Epithelial cell of umbilical artery (primary cell): Measurements from ENCODE around the gene RASL10B. TPM values are rescaled to one million over a fixed set of nuclear protein-coding genes. Genes with fewer than 3 reads are reported as not detected.

Experiments
- total RNA-seq: library from RNA; depleted of rRNA; stranded (reverse); fragments of >200 nt; gene quantifications from 2 replicates; pipeline ENCODE4 v1.2.3, GENCODE V29; 2014

The RASL10B gene
- total RNA-seq = 0.15 and 0.32 TPM in 2 replicates

DNA sequence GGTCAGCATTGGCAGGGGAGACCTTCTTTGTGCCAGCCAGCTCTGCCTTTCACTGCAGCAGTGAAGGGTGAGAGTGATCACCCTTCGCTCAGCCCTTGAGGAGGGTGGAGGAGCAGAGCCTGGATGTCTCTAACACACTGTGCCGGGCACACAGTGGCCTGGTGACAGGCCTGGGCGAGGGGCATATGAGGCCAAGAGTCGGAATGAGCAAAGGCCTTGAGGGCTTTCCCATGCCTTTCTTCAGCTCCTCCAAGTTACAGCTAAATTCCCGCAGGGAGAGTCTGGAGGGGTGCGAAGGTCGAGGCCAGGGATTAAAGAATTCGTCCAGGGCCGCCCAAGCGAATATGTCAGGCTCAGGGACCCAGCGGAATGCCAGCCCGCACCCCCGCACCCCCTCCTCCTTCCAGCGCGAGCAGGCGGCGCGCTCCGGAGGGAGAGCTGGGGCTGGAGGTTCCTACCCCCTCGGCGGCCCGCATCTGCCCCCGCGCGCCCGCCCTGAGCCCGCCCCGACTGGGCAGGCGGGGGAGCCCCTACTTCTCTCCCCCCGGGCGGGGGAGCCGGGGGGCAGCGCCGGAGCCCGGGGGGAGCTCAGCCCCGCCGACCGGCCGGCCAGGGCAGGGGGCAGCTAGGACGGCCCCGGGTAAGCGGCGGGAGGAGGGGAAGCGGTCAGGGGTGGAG is at the start of gene RASL10B:
Gene RASL10B (plus strand): TSS at position 401 of the 678 bp plus-strand sequence. CDS start 3,546 bp downstream, outside the sequence.

DNA sequence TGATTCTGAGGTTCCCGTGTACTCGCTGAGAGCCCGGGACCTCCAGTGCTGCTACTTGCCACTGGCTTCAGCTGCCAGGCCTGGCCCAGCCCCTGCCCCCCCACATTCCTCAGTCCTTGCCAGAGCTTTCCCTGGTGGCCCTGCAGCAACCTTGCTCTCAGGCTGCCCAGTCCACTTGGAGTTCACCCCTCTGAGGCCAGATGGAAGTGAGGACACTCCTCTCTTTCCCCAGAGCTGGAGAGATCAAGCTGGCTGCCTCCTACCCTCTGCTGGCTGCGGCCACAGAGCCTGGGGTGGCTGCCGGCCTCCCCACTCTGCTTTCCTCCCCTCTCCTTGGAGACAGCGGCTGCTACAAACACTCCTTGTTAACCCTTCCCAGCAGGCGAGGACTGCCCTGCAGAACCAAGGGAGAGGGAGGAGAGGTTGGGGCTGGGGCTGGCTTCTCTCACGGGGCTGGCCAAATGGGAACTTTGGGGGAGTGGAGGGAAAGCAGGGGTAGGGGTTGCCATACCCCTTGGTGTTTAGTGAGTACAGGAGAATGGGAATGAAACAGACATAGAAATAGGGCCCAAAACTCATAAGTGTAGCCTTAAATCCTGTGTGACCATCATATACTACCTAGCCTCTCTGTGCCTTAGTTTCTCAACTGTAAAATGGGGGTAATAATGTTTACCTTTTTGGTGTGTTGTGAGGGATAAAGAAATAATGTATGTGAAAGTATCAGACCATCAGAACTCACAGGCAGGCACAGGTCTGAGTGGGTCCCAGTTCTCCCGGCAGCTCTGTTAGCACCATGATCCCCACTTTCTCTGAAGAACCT is 21.7 kb downstream of the RASL10B start, which contains the start of gene GAS2L2:
Gene GAS2L2 (minus strand): TSS at position 295 of the 820 bp plus-strand sequence. CDS start 389 bp downstream, outside the sequence.

DNA sequence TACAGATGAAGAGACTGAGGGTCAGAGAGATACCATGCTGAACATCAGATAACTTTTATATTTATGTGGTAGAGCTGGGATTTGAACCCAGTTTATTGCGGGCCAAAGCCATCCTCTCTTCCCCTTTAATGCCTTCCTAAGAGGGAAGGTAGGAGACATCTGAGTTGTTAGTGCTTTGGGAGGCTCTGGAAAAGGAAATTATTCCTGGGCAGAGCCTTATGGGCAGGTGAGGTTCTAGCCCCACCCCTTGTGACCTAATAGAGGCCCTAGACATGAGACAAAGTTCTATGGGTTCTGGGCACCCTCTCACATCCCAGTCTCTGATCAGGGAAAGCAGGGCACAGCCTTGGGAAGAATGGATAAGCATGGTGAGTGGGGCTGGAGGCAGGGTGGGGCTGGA is 29.1 kb downstream of the RASL10B start, which contains the start of gene C17orf50:
Gene C17orf50 (plus strand): TSS at position 301 of the 400 bp plus-strand sequence. CDS start 55 bp downstream, at position 356.

Other genes starting within 250 kb of the RASL10B start
- gene SLFN12L, start 194.0 kb upstream of the RASL10B start, total RNA-seq = 0.15 TPM in 1 of 2 replicates, not detected in the other
- not detected in 2 replicates for gene SLFN14, start 170.8 kb upstream of the RASL10B start, total RNA-seq
- 2.3 and 2.6 TPM in 2 replicates for gene PEX12, start 153.1 kb upstream of the RASL10B start, total RNA-seq
- 83.5 and 84.5 TPM in 2 replicates for gene AP2B1, start 144.3 kb upstream of the RASL10B start, total RNA-seq
- gene GAS2L2, start 21.6 kb downstream of the RASL10B start, total RNA-seq = not detected in 2 replicates
- not detected in 2 replicates for gene C17orf50, start 29.2 kb downstream of the RASL10B start, total RNA-seq
- gene MMP28, start 64.0 kb downstream of the RASL10B start, total RNA-seq = 4.6 and 10.4 TPM in 2 replicates
- 52.9 and 64.1 TPM in 2 replicates for gene TAF15, start 77.8 kb downstream of the RASL10B start, total RNA-seq
- gene HEATR9, start 137.3 kb downstream of the RASL10B start, total RNA-seq = not detected in 2 replicates
- gene CCL5, start 148.7 kb downstream of the RASL10B start, total RNA-seq = 0.15 TPM in 1 of 2 replicates, not detected in the other
- gene RDM1, start 199.1 kb downstream of the RASL10B start, total RNA-seq = 0.46 TPM in 1 of 2 replicates, not detected in the other
- not detected in 2 replicates for gene LYZL6, start 212.1 kb downstream of the RASL10B start, total RNA-seq
- 0.32 TPM in 1 of 2 replicates, not detected in the other for gene CCL16, start 249.9 kb downstream of the RASL10B start, total RNA-seq